Endothelial cell of umbilical vein (primary cell): ENCODE measurements around the gene NPM3. TPM values are rescaled to one million over a fixed set of nuclear protein-coding genes. Genes with fewer than 3 reads are reported as not detected.

Experiments
- BruUV-seq: library from RNA; stranded (reverse); fragments of 400-500 nt; replicated peaks from 2 replicates; lab custom pipeline; 2021; lab: Mats Ljungman, UMichigan
- CTCF ChIA-PET: fragments of 300-600, 350-600 bp; sonication (Branson Sonifier 250); formaldehyde crosslinking; loops from one replicate; lab custom pipeline; 2021; ENCODE audit warnings: antibody characterized with exemption, inconsistent platforms; lab: Charles Lee
- POLR2A ChIA-PET: fragments of 300-600, 350-600 bp; sonication (Branson Sonifier 250); formaldehyde crosslinking; loops from one replicate; lab custom pipeline; 2021; ENCODE audit warnings: antibody characterized with exemption, inconsistent platforms; lab: Charles Lee
- DNase-seq: peaks from one replicate; pipeline ENCODE4 v3.0.0-alpha.2; 2011; ENCODE audit warnings: low read depth, low spot score
- FAIRE-seq: peaks from 2 replicates; lab custom pipeline; 2011; peaks lifted over from hg19 to GRCh38; lab: Jason Lieb, UNC
- H2AFZ ChIP-seq: 2 replicates; pipeline ENCODE4 v1.6.0; 2012; ENCODE audit warnings: low read depth, low read length, control low read depth, inconsistent platforms
- H3K27ac ChIP-seq: 2 replicates; pipeline ENCODE4 v1.5.1; 2011; ENCODE audit warnings: low read depth, mild to moderate bottlenecking, control low read depth, low read length, moderate library complexity; ENCODE audit not compliant: insufficient read depth
- H3K27me3 ChIP-seq, 2 experiments: 2 replicates each; pipeline versions ENCODE4 v1.6.0 to v1.6.1; 2011; ENCODE audit warnings: low read length in 2 of 2, mixed read lengths in 1 of 2; ENCODE audit not compliant: control insufficient read depth in 2 of 2, insufficient read depth in 2 of 2
- H3K36me3 ChIP-seq, 2 experiments: 2 replicates in 1 of 2; 3 replicates in 1 of 2; pipeline ENCODE4 v1.5.1; 2011; ENCODE audit warnings: low read length in 2 of 2, mild to moderate bottlenecking in 1 of 2, moderate library complexity in 1 of 2; ENCODE audit not compliant: control insufficient read depth in 2 of 2, insufficient read depth in 2 of 2; ENCODE audit errors: extremely low read depth in 1 of 2
- H3K4me1 ChIP-seq: 3 replicates; pipeline ENCODE4 v1.5.1; 2011; ENCODE audit warnings: mild to moderate bottlenecking, low read length; ENCODE audit not compliant: control insufficient read depth, insufficient read depth; ENCODE audit errors: extremely low read depth
- H3K4me2 ChIP-seq: 2 replicates; pipeline ENCODE4 v1.6.1; 2011; ENCODE audit warnings: low read length, control low read depth, mixed read lengths; ENCODE audit not compliant: insufficient read depth
- H3K4me3 ChIP-seq, 3 experiments: fragments of 200-600 bp in 1 of 3; sonication (generic), shearing (Covaris generic) in 1 of 3; replicated peaks in 1 of 3; 2 replicates each; pipeline ENCODE4 v1.5.1; 2011 to 2016; ENCODE audit warnings: control low read depth in 3 of 3, low read length in 3 of 3, mild to moderate bottlenecking in 2 of 3, inconsistent platforms in 1 of 3, low read depth in 1 of 3, moderate library complexity in 1 of 3; ENCODE audit not compliant: insufficient read depth in 1 of 3
- H3K79me2 ChIP-seq: 2 replicates; pipeline ENCODE4 v1.6.0; 2012; ENCODE audit warnings: low read length, inconsistent platforms; ENCODE audit not compliant: control insufficient read depth, insufficient read depth
- H3K9ac ChIP-seq: replicated peaks from 2 replicates; pipeline ENCODE3; 2011; ENCODE audit warnings: low read length, control low read depth; ENCODE audit not compliant: insufficient read depth; ENCODE audit errors: extremely low read depth
- H3K9me1 ChIP-seq: replicated peaks from 3 replicates; pipeline ENCODE4 v1.6.0; 2011; ENCODE audit warnings: mild to moderate bottlenecking, low read length; ENCODE audit not compliant: control insufficient read depth, insufficient read depth; ENCODE audit errors: extremely low read depth
- H3K9me3 ChIP-seq: replicated peaks from 2 replicates; pipeline ENCODE4 v1.5.1; 2012; ENCODE audit warnings: low read length, inconsistent platforms; ENCODE audit not compliant: control insufficient read depth, insufficient read depth
- H4K20me1 ChIP-seq: replicated peaks from 2 replicates; pipeline ENCODE3; 2011; ENCODE audit warnings: mild to moderate bottlenecking, low read length; ENCODE audit not compliant: control insufficient read depth, insufficient read depth; ENCODE audit errors: extremely low read depth
- EZH2 ChIP-seq: IDR thresholded peaks from 2 replicates; pipeline ENCODE4 v1.6.1; 2012; ENCODE audit warnings: borderline replicate concordance, low read depth, mild to moderate bottlenecking, moderate library complexity, low read length, inconsistent platforms; ENCODE audit not compliant: severe bottlenecking
- FOS ChIP-seq: IDR thresholded peaks from 2 replicates; pipeline ENCODE4 v1.6.1; 2011; ENCODE audit warnings: mild to moderate bottlenecking, low read length, moderate library complexity, borderline replicate concordance; ENCODE audit not compliant: insufficient read depth
- GATA2 ChIP-seq: IDR thresholded peaks from 2 replicates; pipeline ENCODE4 v1.7.0; 2011; ENCODE audit warnings: low read depth, mild to moderate bottlenecking, moderate library complexity, mixed read lengths, low read length; ENCODE audit not compliant: insufficient read length, insufficient read depth
- JUN ChIP-seq: IDR thresholded peaks from 2 replicates; pipeline ENCODE4 v1.6.1; 2011; ENCODE audit warnings: borderline replicate concordance, low read depth; ENCODE audit not compliant: insufficient read length, insufficient read depth
- MYC ChIP-seq: IDR thresholded peaks from one replicate; pipeline ENCODE4 v1.6.1; 2011; ENCODE audit warnings: mild to moderate bottlenecking, low read depth, low read length
- POLR2A ChIP-seq: IDR thresholded peaks from 2 replicates; pipeline ENCODE4 v1.6.1; 2012; ENCODE audit warnings: low read depth, mild to moderate bottlenecking, control low read depth, low read length
- POLR2AphosphoS5 ChIP-seq: IDR thresholded peaks from 2 replicates; pipeline ENCODE4 v1.6.1; 2012; ENCODE audit warnings: low read depth, mild to moderate bottlenecking, control low read depth, low read length, moderate library complexity; ENCODE audit not compliant: insufficient read depth
- dilution Hi-C: fragments of 300-500 bp; cut with MboI; formaldehyde crosslinking; loops from one replicate; pipeline ENCODE4 v1.15.0; 2019; ENCODE audit warnings: low sequenced_read_pairs; ENCODE audit not compliant: extremely low pct_ligation_motif_present
- intact Hi-C: fragments of 100-400 bp; cut with micrococcal nuclease; formaldehyde crosslinking; loops from one replicate; pipeline ENCODE4 v1.10.0; 2022
- polyA plus RNA-seq, 4 experiments: library from polyadenylated mRNA; depleted of rRNA in 3 of 4; stranded (reverse) in 3 of 4; unstranded in 1 of 4; fragments of >200 nt; gene quantifications; 2 replicates each; pipeline versions ENCODE4 v1.2.1 to v1.2.3, GENCODE V29; 2011 to 2012; ENCODE audit warnings: missing spikeins in 1 of 4
- total RNA-seq: library from RNA; stranded (reverse); gene quantifications from 2 replicates; pipeline ENCODE4 v1.2.3, GENCODE V29; 2021
- TF ChIP-seq, protein P1 (sequence below): IDR thresholded peaks from 2 replicates; pipeline ENCODE4 v1.6.1; 2011; ENCODE audit not compliant: insufficient read depth, insufficient read length
- TF ChIP-seq, protein P2 (sequence below), 2 donors: IDR thresholded peaks; 1 replicate in 1 of 2; 2 replicates in 1 of 2; pipeline ENCODE4 v1.5.1; 2011; ENCODE audit warnings: low read length in 2 of 2, mild to moderate bottlenecking in 2 of 2, moderate library complexity in 2 of 2, control low read depth in 1 of 2, inconsistent platforms in 1 of 2, low read depth in 1 of 2; ENCODE audit not compliant: insufficient read depth in 1 of 2; ENCODE audit errors: extremely low read depth in 1 of 2

Gene NPM3
- total and polyA plus RNA-seq, 2 donors (not counting 3 experiments of a cell fraction or from before 2014, with no cell fraction given): 55.4 to 71.3 TPM

DNA sequence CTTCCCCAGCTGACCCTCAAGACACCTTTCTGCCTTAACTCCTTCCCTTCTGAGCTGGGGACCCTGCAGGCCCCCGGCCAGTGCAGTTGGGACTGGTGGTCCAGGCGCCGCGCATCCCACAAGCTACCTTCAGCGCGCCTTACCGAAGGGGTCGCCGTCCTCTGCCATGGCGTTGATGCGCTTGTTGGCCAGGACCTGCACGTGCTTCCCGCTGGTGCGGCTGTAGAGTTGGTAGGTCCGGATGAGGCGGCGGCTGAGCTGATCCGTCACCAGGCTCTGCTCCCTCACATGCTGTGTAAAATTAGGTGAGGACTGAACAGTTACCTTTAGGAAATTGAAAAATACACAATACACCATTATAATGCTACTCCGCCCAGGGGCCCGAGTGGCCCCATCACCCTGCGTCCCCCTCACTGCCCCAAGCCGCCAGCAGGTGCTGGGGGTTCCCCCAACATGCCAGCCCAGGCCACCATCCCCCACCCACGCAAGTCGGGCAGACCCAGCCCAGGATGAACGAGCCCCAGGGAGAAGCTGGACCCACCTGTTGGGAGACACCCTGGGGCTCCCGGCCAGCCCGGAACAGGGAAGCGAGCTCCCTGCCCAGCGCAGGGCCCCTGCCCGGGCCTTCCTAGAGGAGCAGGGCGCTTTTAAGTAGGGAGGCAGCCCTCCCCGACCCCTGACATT, 8.5 kb downstream of the NPM3 start:
- Histone ChIP-seq H3K4me2 (no peak overlapping the region), H3K9me3 (no peaks in the 10 kb centered on the region), H3K79me2 (no peaks in the 10 kb centered on the region), H3K9me1 (no peaks in the 10 kb centered on the region), H3K4me3 (no peak overlapping the region), H3K27me3 (peaks cover 58 to 75% of the 10 kb centered on the region in 2 experiments), H2AFZ (no peak overlapping the region), H4K20me1 (no peaks in the 10 kb centered on the region), H3K9ac (no peak overlapping the region), H3K27ac (no peak overlapping the region), H3K4me1 (peaks cover 10% of the 10 kb centered on the region), H3K36me3 (no peaks in the 10 kb centered on the region)
- intact Hi-C loops (no loop called here), dilution Hi-C loops (no loop called here)
- DNase-seq (no peak), FAIRE-seq (no peak)
- BruUV-seq: no TSS peak
- ChIA-PET CTCF (interaction anchor here (1.4 to 3.5 kb wide), 3 partner anchors 65 to 172 kb away, joined by 3 to 19 read pairs (median 4); no protein-coding TSS in a partner anchor), POLR2A (no interaction called here)
- TF ChIP-seq, protein P1, sequence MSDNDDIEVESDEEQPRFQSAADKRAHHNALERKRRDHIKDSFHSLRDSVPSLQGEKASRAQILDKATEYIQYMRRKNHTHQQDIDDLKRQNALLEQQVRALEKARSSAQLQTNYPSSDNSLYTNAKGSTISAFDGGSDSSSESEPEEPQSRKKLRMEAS: no peak
- peak; percentile 66 for TF ChIP-seq EZH2

DNA sequence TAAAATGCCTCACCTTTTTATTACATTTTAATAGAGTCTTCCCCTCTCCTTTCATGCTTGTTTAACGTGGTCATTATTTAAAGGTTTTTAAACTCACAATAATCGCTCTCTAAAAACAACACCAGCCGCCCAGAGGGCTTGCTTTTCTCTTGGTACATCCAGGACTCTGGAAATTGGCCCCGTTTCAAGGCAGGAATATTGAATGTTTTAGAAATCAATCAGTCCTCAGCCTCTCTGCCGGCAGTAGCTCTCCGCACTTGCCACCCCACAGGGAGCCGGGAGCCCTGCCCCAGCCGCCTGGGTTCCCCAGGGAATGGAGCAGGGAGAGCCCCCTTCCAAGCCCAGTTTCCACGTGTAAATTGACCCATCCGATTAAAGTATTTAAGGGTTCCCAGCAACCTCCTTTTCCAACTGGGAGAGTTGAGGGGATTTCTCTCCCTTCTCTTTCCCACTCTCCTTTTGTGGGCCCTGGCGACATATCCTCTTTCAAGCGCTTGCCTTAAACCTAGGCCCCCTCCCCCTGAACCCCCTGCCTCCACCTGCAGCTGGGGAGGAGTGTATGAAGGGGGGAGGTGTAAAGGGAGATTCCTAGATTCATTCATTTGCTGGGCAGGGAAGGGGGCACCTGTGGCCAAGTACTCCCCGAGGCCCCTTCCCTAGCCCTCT, 9.2 kb downstream of the NPM3 start:
- H3K79me2 ChIP-seq: no peaks in the 10 kb centered on the region
- no peak for TF ChIP-seq POLR2AphosphoS5
- TF ChIP-seq, protein P1: no peak
- TF ChIP-seq JUN: no peak
- TF ChIP-seq FOS: no peak
- TF ChIP-seq EZH2: no peak
- TF ChIP-seq GATA2: no peak
- TF ChIP-seq, protein P2, sequence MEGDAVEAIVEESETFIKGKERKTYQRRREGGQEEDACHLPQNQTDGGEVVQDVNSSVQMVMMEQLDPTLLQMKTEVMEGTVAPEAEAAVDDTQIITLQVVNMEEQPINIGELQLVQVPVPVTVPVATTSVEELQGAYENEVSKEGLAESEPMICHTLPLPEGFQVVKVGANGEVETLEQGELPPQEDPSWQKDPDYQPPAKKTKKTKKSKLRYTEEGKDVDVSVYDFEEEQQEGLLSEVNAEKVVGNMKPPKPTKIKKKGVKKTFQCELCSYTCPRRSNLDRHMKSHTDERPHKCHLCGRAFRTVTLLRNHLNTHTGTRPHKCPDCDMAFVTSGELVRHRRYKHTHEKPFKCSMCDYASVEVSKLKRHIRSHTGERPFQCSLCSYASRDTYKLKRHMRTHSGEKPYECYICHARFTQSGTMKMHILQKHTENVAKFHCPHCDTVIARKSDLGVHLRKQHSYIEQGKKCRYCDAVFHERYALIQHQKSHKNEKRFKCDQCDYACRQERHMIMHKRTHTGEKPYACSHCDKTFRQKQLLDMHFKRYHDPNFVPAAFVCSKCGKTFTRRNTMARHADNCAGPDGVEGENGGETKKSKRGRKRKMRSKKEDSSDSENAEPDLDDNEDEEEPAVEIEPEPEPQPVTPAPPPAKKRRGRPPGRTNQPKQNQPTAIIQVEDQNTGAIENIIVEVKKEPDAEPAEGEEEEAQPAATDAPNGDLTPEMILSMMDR (IDR thresholded peaks at IDR 0.05; ENCODE audit: extremely low read depth in 1 of 2, insufficient read depth in 1 of 2, low read depth in 1 of 2, low read length in 2 of 2): no peak
- TF ChIP-seq MYC: no peak
- TF ChIP-seq POLR2A: no peak
- H3K9me3 ChIP-seq: no peaks in the 10 kb centered on the region
- no peak overlapping the region for H3K27ac ChIP-seq
- peaks cover 5% of the 10 kb centered on the region for H3K4me1 ChIP-seq
- H3K9ac ChIP-seq: no peak overlapping the region
- no peaks in the 10 kb centered on the region for H3K9me1 ChIP-seq
- CTCF ChIA-PET: interaction anchor here (1.2 to 3.5 kb wide), 6 partner anchors 15 to 560 kb away, joined by 3 to 19 read pairs (median 6); no protein-coding TSS in a partner anchor
- dilution Hi-C loops: no loop called here
- no peaks in the 10 kb centered on the region for H4K20me1 ChIP-seq
- H3K27me3 ChIP-seq: peaks cover 64 to 73% of the 10 kb centered on the region in 2 experiments
- H3K4me2 ChIP-seq: no peak overlapping the region
- no peak for FAIRE-seq
- DNase-seq: no peak
- H3K36me3 ChIP-seq: no peaks in the 10 kb centered on the region
- no TSS peak for BruUV-seq
- intact Hi-C loops: no loop called here
- H3K4me3 ChIP-seq: no peak overlapping the region
- H2AFZ ChIP-seq: no peak overlapping the region
- POLR2A ChIA-PET: no interaction called here
